Measurements from ENCODE around the gene OAS1.

DNA sequence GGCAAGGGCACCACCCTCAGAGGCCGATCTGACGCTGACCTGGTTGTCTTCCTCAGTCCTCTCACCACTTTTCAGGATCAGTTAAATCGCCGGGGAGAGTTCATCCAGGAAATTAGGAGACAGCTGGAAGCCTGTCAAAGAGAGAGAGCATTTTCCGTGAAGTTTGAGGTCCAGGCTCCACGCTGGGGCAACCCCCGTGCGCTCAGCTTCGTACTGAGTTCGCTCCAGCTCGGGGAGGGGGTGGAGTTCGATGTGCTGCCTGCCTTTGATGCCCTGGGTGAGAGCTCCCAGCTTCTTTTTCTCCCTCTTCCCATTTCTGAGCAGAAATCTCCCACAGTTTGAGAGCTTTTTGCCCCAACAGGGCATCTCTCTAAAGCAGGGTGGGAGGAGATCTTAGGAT, 1.8 kb downstream of the OAS1 start:
- TF ChIP-seq, protein P1, sequence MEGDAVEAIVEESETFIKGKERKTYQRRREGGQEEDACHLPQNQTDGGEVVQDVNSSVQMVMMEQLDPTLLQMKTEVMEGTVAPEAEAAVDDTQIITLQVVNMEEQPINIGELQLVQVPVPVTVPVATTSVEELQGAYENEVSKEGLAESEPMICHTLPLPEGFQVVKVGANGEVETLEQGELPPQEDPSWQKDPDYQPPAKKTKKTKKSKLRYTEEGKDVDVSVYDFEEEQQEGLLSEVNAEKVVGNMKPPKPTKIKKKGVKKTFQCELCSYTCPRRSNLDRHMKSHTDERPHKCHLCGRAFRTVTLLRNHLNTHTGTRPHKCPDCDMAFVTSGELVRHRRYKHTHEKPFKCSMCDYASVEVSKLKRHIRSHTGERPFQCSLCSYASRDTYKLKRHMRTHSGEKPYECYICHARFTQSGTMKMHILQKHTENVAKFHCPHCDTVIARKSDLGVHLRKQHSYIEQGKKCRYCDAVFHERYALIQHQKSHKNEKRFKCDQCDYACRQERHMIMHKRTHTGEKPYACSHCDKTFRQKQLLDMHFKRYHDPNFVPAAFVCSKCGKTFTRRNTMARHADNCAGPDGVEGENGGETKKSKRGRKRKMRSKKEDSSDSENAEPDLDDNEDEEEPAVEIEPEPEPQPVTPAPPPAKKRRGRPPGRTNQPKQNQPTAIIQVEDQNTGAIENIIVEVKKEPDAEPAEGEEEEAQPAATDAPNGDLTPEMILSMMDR (IDR thresholded peaks at IDR 0.05) = no peak
- TF ChIP-seq POLR2A (IDR thresholded peaks at IDR 0.05) = no peak

Data from esophagus squamous epithelium (tissue), 4 donors.